ENCODE data around the gene OR2A2. TPM values are rescaled to one million over a fixed set of nuclear protein-coding genes. Genes with fewer than 3 reads are reported as not detected.
A peak's percentile ranks its signal among the peaks of the same experiment; 100 is the strongest.

OR2A2 gene
- not detected for polyA plus RNA-seq (ENCODE audit: low read depth in 6 of 6)

GRCh38 chr7:144109283-144109682 lies at the start of gene OR2A2:
OR2A2 (plus strand) TSS chr7:144109583; CDS start chr7:144109583, 0 bp downstream.
- H3K36me3 Mint-ChIP-seq: no peaks in the 10 kb centered on the region

GRCh38 chr7:144063710-144064109 lies 45.7 kb upstream of the OR2A2 start:
- Mint-ChIP-seq H3K9me3 (peaks cover 4 to 29% (median 15%) of the 10 kb centered on the region in 7 donors), H3K4me3 (no peak overlapping the region), H3K36me3 (peaks cover 0 to 4% of the 10 kb centered on the region in 2 donors), H3K27ac (no peak overlapping the region), H3K4me1 (no peaks in the 10 kb centered on the region), H3K27me3 (peaks cover 0 to 26% (median 18%) of the 10 kb centered on the region in 3 donors)
- ATAC-seq (ENCODE audit: low read depth in 2 of 2) (no peak), DNase-seq (no peak)

More at GRCh38 chr7:144109283-144109682, at the start of gene OR2A2:
- H3K4me3 Mint-ChIP-seq: no peak within 1 kb of the TSS
- peaks cover 17 to 36% (median 18%) of the 10 kb centered on the region in 3 donors for H3K27me3 Mint-ChIP-seq
- peaks cover 0 to 6% (median 0%) of the 10 kb centered on the region in 7 donors for H3K9me3 Mint-ChIP-seq
- no peaks in the 10 kb centered on the region for H3K4me1 Mint-ChIP-seq
- H3K27ac Mint-ChIP-seq: peak within 1 kb of the TSS in 1 of 6 donors; percentile 58
- no peak for ATAC-seq (ENCODE audit: low read depth in 2 of 2)
- no peak for DNase-seq

- Mint-ChIP-seq H3K9me3 (peaks cover 0 to 8% (median 0%) of the 10 kb centered on the region in 7 donors), H3K36me3 (no peaks in the 10 kb centered on the region), H3K4me3 (no peak within 1 kb of the TSS), H3K4me1 (no peaks in the 10 kb centered on the region), H3K27ac (no peak within 1 kb of the TSS), H3K27me3 (peaks cover 4 to 11% (median 4%) of the 10 kb centered on the region in 3 donors)
- DNase-seq (no peak), ATAC-seq (ENCODE audit: low read depth in 2 of 2) (no peak)
These were observed 39.9 kb upstream of the OR2A2 start, which contains the start of gene OR2A25 for GRCh38 chr7:144069511-144069910. OR2A25 (plus strand) TSS chr7:144069811; CDS start chr7:144074220, 4,409 bp downstream.

GRCh38 chr7:144069953-144070352 lies 39.4 kb upstream of the OR2A2 start:
- Mint-ChIP-seq H3K4me3 (no peak overlapping the region), H3K27ac (no peak overlapping the region), H3K27me3 (peaks cover 4 to 11% (median 8%) of the 10 kb centered on the region in 3 donors), H3K9me3 (peaks cover 0 to 8% (median 0%) of the 10 kb centered on the region in 7 donors), H3K36me3 (no peaks in the 10 kb centered on the region), H3K4me1 (no peaks in the 10 kb centered on the region)
- ATAC-seq (ENCODE audit: low read depth in 2 of 2): no peak
- DNase-seq: no peak

- ATAC-seq (ENCODE audit: low read depth in 2 of 2): no peak
- H3K27me3 Mint-ChIP-seq: peaks cover 3 to 10% (median 6%) of the 10 kb centered on the region in 3 donors
- no peak overlapping the region for H3K4me3 Mint-ChIP-seq
- H3K4me1 Mint-ChIP-seq: no peaks in the 10 kb centered on the region
- H3K36me3 Mint-ChIP-seq: no peaks in the 10 kb centered on the region
- no peaks in the 10 kb centered on the region for H3K9me3 Mint-ChIP-seq
- H3K27ac Mint-ChIP-seq: no peak overlapping the region
- DNase-seq: no peak
These were observed 35.0 kb upstream of the OR2A2 start for GRCh38 chr7:144074374-144074773.

GRCh38 chr7:144085978-144086377 lies 23.4 kb upstream of the OR2A2 start, which contains the start of gene OR2A12:
OR2A12 (plus strand) TSS chr7:144086278; CDS start chr7:144095108, 8,830 bp downstream.
- Mint-ChIP-seq H3K9me3 (peaks cover 0 to 6% (median 3%) of the 10 kb centered on the region in 7 donors), H3K27me3 (peaks cover 0 to 17% (median 0%) of the 10 kb centered on the region in 3 donors), H3K27ac (no peak within 1 kb of the TSS), H3K4me3 (no peak within 1 kb of the TSS), H3K4me1 (no peaks in the 10 kb centered on the region), H3K36me3 (no peaks in the 10 kb centered on the region)
- ATAC-seq (ENCODE audit: low read depth in 2 of 2) (no peak), DNase-seq (no peak)

GRCh38 chr7:144086730-144087129 lies 22.7 kb upstream of the OR2A2 start:
- ATAC-seq (ENCODE audit: low read depth in 2 of 2) (no peak), DNase-seq (no peak)
- no peaks in the 10 kb centered on the region for H3K4me1 Mint-ChIP-seq
- peaks cover 0 to 16% (median 0%) of the 10 kb centered on the region in 3 donors for H3K27me3 Mint-ChIP-seq
- no peaks in the 10 kb centered on the region for H3K36me3 Mint-ChIP-seq
- peaks cover 0 to 13% (median 6%) of the 10 kb centered on the region in 7 donors for H3K9me3 Mint-ChIP-seq
- no peak overlapping the region for H3K27ac Mint-ChIP-seq
- no peak overlapping the region for H3K4me3 Mint-ChIP-seq

GRCh38 chr7:144087230-144087629 lies 22.2 kb upstream of the OR2A2 start:
- Mint-ChIP-seq H3K4me1 (no peaks in the 10 kb centered on the region), H3K36me3 (no peaks in the 10 kb centered on the region), H3K27me3 (peaks cover 0 to 11% (median 0%) of the 10 kb centered on the region in 3 donors), H3K27ac (no peak overlapping the region), H3K4me3 (no peak overlapping the region), H3K9me3 (peaks cover 0 to 16% (median 7%) of the 10 kb centered on the region in 7 donors)
- DNase-seq (no peak), ATAC-seq (ENCODE audit: low read depth in 2 of 2) (no peak)

GRCh38 chr7:144090667-144091066 lies 18.7 kb upstream of the OR2A2 start:
- DNase-seq (no peak), ATAC-seq (ENCODE audit: low read depth in 2 of 2) (no peak)
- H3K27me3 Mint-ChIP-seq: peaks cover 0 to 8% (median 0%) of the 10 kb centered on the region in 3 donors
- H3K36me3 Mint-ChIP-seq: no peaks in the 10 kb centered on the region
- no peak overlapping the region for H3K4me3 Mint-ChIP-seq
- H3K4me1 Mint-ChIP-seq: no peaks in the 10 kb centered on the region
- peaks cover 0 to 22% (median 12%) of the 10 kb centered on the region in 7 donors for H3K9me3 Mint-ChIP-seq
- no peak overlapping the region for H3K27ac Mint-ChIP-seq

- peaks cover 12 to 47% (median 24%) of the 10 kb centered on the region in 3 donors for H3K27me3 Mint-ChIP-seq
- H3K4me1 Mint-ChIP-seq: no peaks in the 10 kb centered on the region
- H3K27ac Mint-ChIP-seq: no peak overlapping the region
- ATAC-seq (ENCODE audit: low read depth in 2 of 2) (no peak), DNase-seq (no peak)
- peaks cover 0 to 11% (median 4%) of the 10 kb centered on the region in 7 donors for H3K9me3 Mint-ChIP-seq
- H3K4me3 Mint-ChIP-seq: no peak overlapping the region
- H3K36me3 Mint-ChIP-seq: no peaks in the 10 kb centered on the region
These were observed 10.6 kb upstream of the OR2A2 start for GRCh38 chr7:144098776-144099175.

GRCh38 chr7:144100607-144101006 lies 8.8 kb upstream of the OR2A2 start:
- no peaks in the 10 kb centered on the region for H3K36me3 Mint-ChIP-seq
- no peak for DNase-seq
- peaks cover 13 to 47% (median 25%) of the 10 kb centered on the region in 3 donors for H3K27me3 Mint-ChIP-seq
- no peak overlapping the region for H3K27ac Mint-ChIP-seq
- no peaks in the 10 kb centered on the region for H3K4me1 Mint-ChIP-seq
- H3K4me3 Mint-ChIP-seq: no peak overlapping the region
- no peak for ATAC-seq (ENCODE audit: low read depth in 2 of 2)
- H3K9me3 Mint-ChIP-seq: peaks cover 0 to 2% (median 0%) of the 10 kb centered on the region in 7 donors

- Mint-ChIP-seq H3K9me3 (peaks cover 0 to 2% (median 0%) of the 10 kb centered on the region in 7 donors), H3K36me3 (no peaks in the 10 kb centered on the region), H3K27me3 (peaks cover 13 to 39% (median 20%) of the 10 kb centered on the region in 3 donors), H3K27ac (no peak overlapping the region), H3K4me1 (no peaks in the 10 kb centered on the region), H3K4me3 (no peak overlapping the region)
- no peak for ATAC-seq (ENCODE audit: low read depth in 2 of 2)
- DNase-seq: no peak
These were observed 7.3 kb upstream of the OR2A2 start for GRCh38 chr7:144102041-144102440.

GRCh38 chr7:144105211-144105610 lies 4.2 kb upstream of the OR2A2 start:
- Mint-ChIP-seq H3K4me1 (no peaks in the 10 kb centered on the region), H3K4me3 (no peak overlapping the region), H3K27ac (no peak overlapping the region), H3K9me3 (peaks cover 0 to 6% (median 0%) of the 10 kb centered on the region in 7 donors), H3K27me3 (peaks cover 18 to 35% (median 24%) of the 10 kb centered on the region in 3 donors), H3K36me3 (no peaks in the 10 kb centered on the region)
- DNase-seq (no peak), ATAC-seq (ENCODE audit: low read depth in 2 of 2) (no peak)

- peaks cover 0 to 6% (median 0%) of the 10 kb centered on the region in 7 donors for H3K9me3 Mint-ChIP-seq
- ATAC-seq (ENCODE audit: low read depth in 2 of 2): no peak
- H3K27me3 Mint-ChIP-seq: peaks cover 17 to 36% (median 18%) of the 10 kb centered on the region in 3 donors
- DNase-seq: no peak
- no peaks in the 10 kb centered on the region for H3K36me3 Mint-ChIP-seq
- no peak overlapping the region for H3K27ac Mint-ChIP-seq
- H3K4me1 Mint-ChIP-seq: no peaks in the 10 kb centered on the region
- H3K4me3 Mint-ChIP-seq: no peak overlapping the region
These were observed 889 bp downstream of the OR2A2 start for GRCh38 chr7:144110272-144110671.
